Neural cell (in vitro differentiated cells): ENCODE results near the gene LDB3. TPM values are rescaled to one million over a fixed set of nuclear protein-coding genes. Genes with fewer than 3 reads are reported as not detected.

Source experiments
- H2AFZ ChIP-seq: fragments of 200-600, 300-800 bp; sonication (generic), shearing (Covaris generic); 2 replicates; pipeline ENCODE4 v1.6.0; 2014; ENCODE audit warnings: low read depth, mild to moderate bottlenecking, antibody characterized with exemption, low read length, moderate library complexity
- H3F3A ChIP-seq: fragments of 200-600 bp; shearing (Covaris generic); 2 replicates; pipeline ENCODE4 v1.6.1; 2016; ENCODE audit warnings: mild to moderate bottlenecking, moderate library complexity, mixed read lengths, antibody characterized with exemption, low read length; ENCODE audit not compliant: insufficient read depth, poor library complexity, severe bottlenecking
- H3K27ac ChIP-seq: fragments of 200-600, 300-800 bp; sonication (generic), shearing (Covaris generic); 2 replicates; pipeline ENCODE4 v1.5.1; 2014; ENCODE audit warnings: mild to moderate bottlenecking, low read length, moderate library complexity
- H3K27me3 ChIP-seq: fragments of 300-800, 200-600 bp; sonication (generic), shearing (Covaris generic); 2 replicates; pipeline ENCODE4 v1.6.0; 2014; ENCODE audit warnings: mild to moderate bottlenecking, low read depth, low read length, moderate library complexity; ENCODE audit not compliant: insufficient read depth
- H3K36me3 ChIP-seq: fragments of 300-800, 200-600 bp; sonication (generic), shearing (Covaris generic); 2 replicates; pipeline ENCODE4 v1.5.1; 2014; ENCODE audit warnings: mild to moderate bottlenecking, antibody characterized with exemption, low read length, moderate library complexity; ENCODE audit not compliant: insufficient read depth
- H3K4me2 ChIP-seq: fragments of 300-800, 200-600 bp; sonication (generic), shearing (Covaris generic); 2 replicates; pipeline ENCODE4 v1.6.0; 2014; ENCODE audit warnings: mild to moderate bottlenecking, low read length
- H3K4me3 ChIP-seq: fragments of 300-800, 200-600 bp; sonication (generic), shearing (Covaris generic); 2 replicates; pipeline ENCODE4 v1.5.1; 2014; ENCODE audit warnings: mild to moderate bottlenecking, low read length, moderate library complexity
- H3K79me2 ChIP-seq: fragments of 200-600 bp; shearing (Covaris generic); replicated peaks from 2 replicates; pipeline ENCODE4 v1.6.0; 2014; ENCODE audit warnings: mild to moderate bottlenecking, low read length, moderate library complexity; ENCODE audit not compliant: insufficient read depth
- H3K9ac ChIP-seq: fragments of 300-800, 200-600 bp; sonication (generic), shearing (Covaris generic); 2 replicates; pipeline ENCODE4 v1.6.1; 2016; ENCODE audit warnings: mild to moderate bottlenecking, low read length, mixed read lengths
- H3K9me2 ChIP-seq: fragments of 200-600 bp; shearing (Covaris generic); 2 replicates; pipeline ENCODE4 v1.6.1; 2016; ENCODE audit warnings: mild to moderate bottlenecking, low read length, mixed read lengths; ENCODE audit not compliant: insufficient read depth
- H3K9me3 ChIP-seq: fragments of 200-600, 300-800 bp; sonication (generic), shearing (Covaris generic); 2 replicates; pipeline ENCODE4 v1.6.1; 2016; ENCODE audit warnings: mild to moderate bottlenecking, mixed run types, low read length, moderate library complexity, mixed read lengths
- H4K20me1 ChIP-seq: fragments of 200-600 bp; shearing (Covaris generic); 2 replicates; pipeline ENCODE4 v1.6.1; 2016; ENCODE audit warnings: mild to moderate bottlenecking, mixed run types; ENCODE audit not compliant: insufficient read depth
- CTCF ChIP-seq: fragments of 450-650 bp; IDR thresholded peaks from 2 replicates; pipeline ENCODE4 v1.5.1; 2014; ENCODE audit warnings: antibody characterized with exemption, mild to moderate bottlenecking, moderate library complexity; ENCODE audit not compliant: poor library complexity, severe bottlenecking
- EP300 ChIP-seq: fragments of 450-650 bp; conservative IDR thresholded peaks from 2 replicates; pipeline ENCODE4 v1.6.1; 2014; ENCODE audit warnings: antibody characterized with exemption, mild to moderate bottlenecking, moderate library complexity; ENCODE audit not compliant: poor library complexity, severe bottlenecking
- EZH2 ChIP-seq: fragments of 200-600, 300-800 bp; shearing (Covaris generic), sonication (generic); IDR thresholded peaks from 2 replicates; pipeline ENCODE4 v1.6.1; 2014; ENCODE audit warnings: antibody characterized with exemption, low read length, borderline replicate concordance, mild to moderate bottlenecking; ENCODE audit not compliant: insufficient read depth, poor library complexity, severe bottlenecking
- MXI1 ChIP-seq: fragments of 450-650 bp; conservative IDR thresholded peaks from 2 replicates; pipeline ENCODE4 v1.6.1; 2014; ENCODE audit warnings: antibody characterized with exemption, mild to moderate bottlenecking; ENCODE audit not compliant: poor library complexity, severe bottlenecking
- POLR2AphosphoS5 ChIP-seq: IDR thresholded peaks from 2 replicates; pipeline ENCODE4 v1.6.1; 2012
- RAD21 ChIP-seq: fragments of 450-650 bp; conservative IDR thresholded peaks from 2 replicates; pipeline ENCODE4 v1.6.1; 2014; ENCODE audit warnings: antibody characterized with exemption, mild to moderate bottlenecking, moderate library complexity
- SMC3 ChIP-seq: fragments of 450-650 bp; conservative IDR thresholded peaks from 2 replicates; pipeline ENCODE4 v1.6.1; 2014; ENCODE audit warnings: antibody characterized with exemption, mild to moderate bottlenecking, moderate library complexity; ENCODE audit not compliant: poor library complexity
- TAF1 ChIP-seq: IDR thresholded peaks from 2 replicates; pipeline ENCODE4 v1.6.1; 2012; ENCODE audit warnings: low read depth
- polyA plus RNA-seq: library from polyadenylated mRNA; depleted of rRNA; stranded (reverse); fragments of >200 nt; gene quantifications from 2 replicates; pipeline ENCODE4 v1.2.3, GENCODE V29; 2014
- TF ChIP-seq, protein P1 (sequence below): IDR thresholded peaks from 2 replicates; pipeline ENCODE4 v1.6.1; 2012; ENCODE audit warnings: borderline replicate concordance

The LDB3 gene
- polyA plus RNA-seq, 1 donor from 2014 or later, result 0.12 TPM

GRCh38 chr10:86718556-86718955 lies 50.2 kb downstream of the LDB3 start:
- no peaks in the 10 kb centered on the region for H3K27me3 ChIP-seq

GRCh38 chr10:86721232-86721631 lies 52.9 kb downstream of the LDB3 start:
- no peaks in the 10 kb centered on the region for H4K20me1 ChIP-seq
- no peaks in the 10 kb centered on the region for H3K36me3 ChIP-seq
- TF ChIP-seq TAF1, result no peak
- no peak for TF ChIP-seq RAD21
- H3K27ac ChIP-seq, result no peak overlapping the region
- H3K9ac ChIP-seq, result no peak overlapping the region
- no peak overlapping the region for H2AFZ ChIP-seq
- H3F3A ChIP-seq, result no peaks in the 10 kb centered on the region
- H3K79me2 ChIP-seq, result no peaks in the 10 kb centered on the region
- no peaks in the 10 kb centered on the region for H3K9me3 ChIP-seq
- no peaks in the 10 kb centered on the region for H3K9me2 ChIP-seq
- H3K27me3 ChIP-seq, result no peaks in the 10 kb centered on the region
- H3K4me2 ChIP-seq, result no peak overlapping the region
- H3K4me3 ChIP-seq, result no peak overlapping the region

More at GRCh38 chr10:86718556-86718955, 50.2 kb downstream of the LDB3 start:
- no peak overlapping the region for H2AFZ ChIP-seq
- H3F3A ChIP-seq, result no peaks in the 10 kb centered on the region
- H3K9ac ChIP-seq, result no peak overlapping the region
- no peaks in the 10 kb centered on the region for H3K36me3 ChIP-seq
- no peaks in the 10 kb centered on the region for H3K79me2 ChIP-seq
- no peaks in the 10 kb centered on the region for H4K20me1 ChIP-seq
- H3K4me3 ChIP-seq, result no peak overlapping the region
- no peaks in the 10 kb centered on the region for H3K9me2 ChIP-seq
- no peak overlapping the region for H3K27ac ChIP-seq
- H3K9me3 ChIP-seq, result no peaks in the 10 kb centered on the region
- no peak overlapping the region for H3K4me2 ChIP-seq
- no peak for TF ChIP-seq SMC3
- TF ChIP-seq RAD21, result no peak
- no peak for TF ChIP-seq TAF1
- no peak for TF ChIP-seq MXI1
- no peak for TF ChIP-seq POLR2AphosphoS5
- TF ChIP-seq, protein P1, sequence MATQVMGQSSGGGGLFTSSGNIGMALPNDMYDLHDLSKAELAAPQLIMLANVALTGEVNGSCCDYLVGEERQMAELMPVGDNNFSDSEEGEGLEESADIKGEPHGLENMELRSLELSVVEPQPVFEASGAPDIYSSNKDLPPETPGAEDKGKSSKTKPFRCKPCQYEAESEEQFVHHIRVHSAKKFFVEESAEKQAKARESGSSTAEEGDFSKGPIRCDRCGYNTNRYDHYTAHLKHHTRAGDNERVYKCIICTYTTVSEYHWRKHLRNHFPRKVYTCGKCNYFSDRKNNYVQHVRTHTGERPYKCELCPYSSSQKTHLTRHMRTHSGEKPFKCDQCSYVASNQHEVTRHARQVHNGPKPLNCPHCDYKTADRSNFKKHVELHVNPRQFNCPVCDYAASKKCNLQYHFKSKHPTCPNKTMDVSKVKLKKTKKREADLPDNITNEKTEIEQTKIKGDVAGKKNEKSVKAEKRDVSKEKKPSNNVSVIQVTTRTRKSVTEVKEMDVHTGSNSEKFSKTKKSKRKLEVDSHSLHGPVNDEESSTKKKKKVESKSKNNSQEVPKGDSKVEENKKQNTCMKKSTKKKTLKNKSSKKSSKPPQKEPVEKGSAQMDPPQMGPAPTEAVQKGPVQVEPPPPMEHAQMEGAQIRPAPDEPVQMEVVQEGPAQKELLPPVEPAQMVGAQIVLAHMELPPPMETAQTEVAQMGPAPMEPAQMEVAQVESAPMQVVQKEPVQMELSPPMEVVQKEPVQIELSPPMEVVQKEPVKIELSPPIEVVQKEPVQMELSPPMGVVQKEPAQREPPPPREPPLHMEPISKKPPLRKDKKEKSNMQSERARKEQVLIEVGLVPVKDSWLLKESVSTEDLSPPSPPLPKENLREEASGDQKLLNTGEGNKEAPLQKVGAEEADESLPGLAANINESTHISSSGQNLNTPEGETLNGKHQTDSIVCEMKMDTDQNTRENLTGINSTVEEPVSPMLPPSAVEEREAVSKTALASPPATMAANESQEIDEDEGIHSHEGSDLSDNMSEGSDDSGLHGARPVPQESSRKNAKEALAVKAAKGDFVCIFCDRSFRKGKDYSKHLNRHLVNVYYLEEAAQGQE, result no peak
- TF ChIP-seq CTCF, result no peak
- TF ChIP-seq EZH2, result no peak
- TF ChIP-seq EP300, result no peak

DNA sequence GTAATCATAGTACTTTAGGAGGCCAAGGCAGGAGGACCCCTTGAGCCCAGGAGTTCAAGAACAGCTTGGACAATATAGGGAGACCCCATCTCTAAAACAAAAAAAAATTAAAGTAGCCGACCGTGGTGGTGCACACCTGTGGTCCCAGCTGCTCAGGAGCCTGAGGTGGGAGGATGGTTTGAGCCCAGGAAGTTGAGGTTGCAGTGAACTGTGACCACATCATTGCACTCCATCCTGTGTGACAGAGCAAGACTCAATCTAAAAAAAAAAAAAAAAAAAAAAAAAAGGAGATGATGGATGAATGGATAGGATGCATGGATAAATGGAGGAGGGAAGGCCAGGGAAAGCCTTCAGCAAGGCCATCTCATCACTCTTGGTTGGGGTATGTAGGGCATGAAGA lies 54.7 kb downstream of the LDB3 start:
- H3K4me3 ChIP-seq, result no peak overlapping the region
- no peak overlapping the region for H3K9ac ChIP-seq
- no peaks in the 10 kb centered on the region for H3K36me3 ChIP-seq
- H3K9me3 ChIP-seq, result no peaks in the 10 kb centered on the region
- no peak overlapping the region for H3K27ac ChIP-seq
- no peak overlapping the region for H3K4me2 ChIP-seq
- H3K27me3 ChIP-seq, result no peaks in the 10 kb centered on the region
- H3K79me2 ChIP-seq, result no peaks in the 10 kb centered on the region
- H4K20me1 ChIP-seq, result no peaks in the 10 kb centered on the region
- H2AFZ ChIP-seq, result no peak overlapping the region
- H3K9me2 ChIP-seq, result no peaks in the 10 kb centered on the region
- H3F3A ChIP-seq, result no peaks in the 10 kb centered on the region
- TF ChIP-seq EP300 (no peak), EZH2 (no peak), SMC3 (no peak), RAD21 (no peak), MXI1 (no peak), POLR2AphosphoS5 (no peak), CTCF (no peak), TAF1 (no peak)
- TF ChIP-seq, protein P1, result no peak
